Upper lobe of left lung (tissue), 6 donors: Measurements from ENCODE around the gene ILRUN. TPM values are rescaled to one million over a fixed set of nuclear protein-coding genes. Genes with fewer than 3 reads are reported as not detected.
"Not testable (repeated sequence)": the region's sequence is repeated elsewhere in the genome, so short reads cannot be mapped to it uniquely, and the experiment has no call there.

Experiments used
- ATAC-seq, 2 donors: fragments of 200-7000 bp; cut with Tn5 transposase; one replicate each; pipeline ENCODE4 v1.9.1; 2022; ENCODE audit warnings: mild to moderate bottlenecking in 2 of 2, moderate library complexity in 2 of 2; ENCODE audit not compliant: low FRiP score in 2 of 2
- DNase-seq, 2 donors: peaks; one replicate each; pipeline ENCODE4 v3.0.0-alpha.2; 2019 to 2020
- H3K27ac ChIP-seq, 4 donors: fragments of 200-600 bp; sonication (generic); one replicate each; pipeline ENCODE4 v1.5.1; 2016 to 2019
- H3K27me3 ChIP-seq, 4 donors: fragments of 200-600 bp; sonication (generic); one replicate each; pipeline ENCODE4 v1.5.1; 2017 to 2019
- H3K36me3 ChIP-seq, 4 donors: fragments of 200-600 bp; sonication (generic); one replicate each; pipeline ENCODE4 v1.5.1; 2016 to 2019
- H3K4me1 ChIP-seq, 4 donors: fragments of 200-600 bp; sonication (generic); one replicate each; pipeline ENCODE4 v1.5.1; 2018 to 2019
- H3K4me3 ChIP-seq, 4 donors: fragments of 200-600 bp; sonication (generic); one replicate each; pipeline ENCODE4 v1.5.1; 2017 to 2019; ENCODE audit warnings: mild to moderate bottlenecking in 2 of 4, moderate library complexity in 1 of 4
- H3K9me3 ChIP-seq, 4 donors: fragments of 200-600 bp; sonication (generic); one replicate each; pipeline ENCODE4 v1.5.1; 2018 to 2019
- CTCF ChIP-seq, 6 experiments: fragments of 450-650 bp in 4 of 6; fragments of 200-600 bp in 2 of 6; sonication (generic) in 2 of 6; IDR thresholded peaks; one replicate each; pipeline ENCODE4 v1.5.1; 2016 to 2019; ENCODE audit warnings: antibody characterized with exemption in 6 of 6
- EP300 ChIP-seq, 4 donors: sonication (generic); formaldehyde crosslinking; IDR thresholded peaks; one replicate each; pipeline ENCODE4 v1.5.1; 2017; ENCODE audit warnings: antibody characterized with exemption in 4 of 4, control low read depth in 2 of 4
- POLR2A ChIP-seq, 4 donors: fragments of 450-650 bp; IDR thresholded peaks; one replicate each; pipeline ENCODE4 v1.5.1; 2016 to 2017; ENCODE audit warnings: antibody characterized with exemption in 4 of 4, mild to moderate bottlenecking in 2 of 4
- POLR2AphosphoS5 ChIP-seq, 2 donors: sonication (generic); formaldehyde crosslinking; IDR thresholded peaks; one replicate each; pipeline ENCODE4 v1.5.1; 2017; ENCODE audit warnings: antibody characterized with exemption in 2 of 2
- WGBS, 2 donors: methylation state at CpG; one replicate each; pipeline ENCODE4 v1.1.5; 2017 to 2018; 5-methylcytosine and 5-hydroxymethylcytosine counted together
- total RNA-seq, 6 donors: library from RNA; depleted of rRNA in 4 of 6; stranded (reverse); fragments of >200 nt in 4 of 6; gene quantifications; one replicate each; pipeline versions ENCODE4 v1.1.0 to v1.2.1, GENCODE V29; 2016 to 2021
- donor health status: DM: no; HTN: no; CAD: no; lungs with moderate emphysema.
- donor health status: DM: no; HTN: yes; CAD: no; lungs with severe emphysema.

ILRUN gene
- total RNA-seq, 6 donors from 2014 or later = 50.3 to 111 (median 93.6) TPM

GRCh38 chr6:34688956-34689355 lies 7.6 kb downstream of the ILRUN start:
- Histone ChIP-seq H3K27ac (no peak overlapping the region), H3K9me3 (no peaks in the 10 kb centered on the region), H3K4me1 (peaks cover 14 to 40% (median 20%) of the 10 kb centered on the region in 4 donors), H3K36me3 (no peaks in the 10 kb centered on the region), H3K27me3 (no peaks in the 10 kb centered on the region), H3K4me3 (no peak overlapping the region)
- ATAC-seq (no peak), DNase-seq (no peak)
- WGBS, 2 donors = 54 to 58% methylated on average over 5 of the region's 5 CpGs
- TF ChIP-seq POLR2AphosphoS5 (IDR thresholded peaks at IDR 0.05) (no peak), EP300 (IDR thresholded peaks at IDR 0.05) (no peak), CTCF (IDR thresholded peaks at IDR 0.05) (no peak), POLR2A (IDR thresholded peaks at IDR 0.05) (no peak)

- Histone ChIP-seq H3K36me3 (no peaks in the 10 kb centered on the region), H3K9me3 (no peaks in the 10 kb centered on the region), H3K27me3 (no peaks in the 10 kb centered on the region), H3K27ac (no peak overlapping the region), H3K4me1 (peaks cover 17 to 26% (median 20%) of the 10 kb centered on the region in 4 donors), H3K4me3 (no peak overlapping the region)
- ATAC-seq (no peak), DNase-seq (no peak)
- 71 to 87% methylated on average over 2 of the region's 2 CpGs for WGBS, 2 donors
- no peak for TF ChIP-seq POLR2A (IDR thresholded peaks at IDR 0.05)
- no peak for TF ChIP-seq CTCF (IDR thresholded peaks at IDR 0.05)
- no peak for TF ChIP-seq POLR2AphosphoS5 (IDR thresholded peaks at IDR 0.05)
- TF ChIP-seq EP300 (IDR thresholded peaks at IDR 0.05) = no peak
Measured at GRCh38 chr6:34684919-34685318, 11.6 kb downstream of the ILRUN start.

- no peaks in the 10 kb centered on the region for H3K36me3 ChIP-seq
- no peak overlapping the region for H3K27ac ChIP-seq
- H3K4me1 ChIP-seq = peaks cover 21 to 31% (median 24%) of the 10 kb centered on the region in 4 donors
- no peak overlapping the region for H3K4me3 ChIP-seq
- DNase-seq (no peak), ATAC-seq (no peak)
- WGBS, 2 donors = 79 to 84% methylated on average over 2 of the region's 2 CpGs
- H3K27me3 ChIP-seq = no peaks in the 10 kb centered on the region
- no peaks in the 10 kb centered on the region for H3K9me3 ChIP-seq
- no peak for TF ChIP-seq POLR2A (IDR thresholded peaks at IDR 0.05)
- TF ChIP-seq POLR2AphosphoS5 (IDR thresholded peaks at IDR 0.05) = no peak
- TF ChIP-seq CTCF (IDR thresholded peaks at IDR 0.05) = no peak
- TF ChIP-seq EP300 (IDR thresholded peaks at IDR 0.05) = no peak
Measured at GRCh38 chr6:34684364-34684763, 12.2 kb downstream of the ILRUN start.

GRCh38 chr6:34680802-34681515 lies 15.6 kb downstream of the ILRUN start:
- ATAC-seq (peak in 1 of 2 donors; percentile 55), DNase-seq (no peak)
- Histone ChIP-seq H3K27me3 (no peaks in the 10 kb centered on the region), H3K9me3 (no peaks in the 10 kb centered on the region), H3K27ac (peak overlapping the region; percentile 34 to 66 (median 50)), H3K4me3 (no peak overlapping the region), H3K4me1 (peaks cover 23 to 27% (median 25%) of the 10 kb centered on the region in 4 donors), H3K36me3 (no peaks in the 10 kb centered on the region)
- no peak for TF ChIP-seq POLR2AphosphoS5 (IDR thresholded peaks at IDR 0.05)
- no peak for TF ChIP-seq CTCF (IDR thresholded peaks at IDR 0.05)
- TF ChIP-seq EP300 (IDR thresholded peaks at IDR 0.05) = no peak
- no peak for TF ChIP-seq POLR2A (IDR thresholded peaks at IDR 0.05)
- 56 to 58% methylated on average over 3 of the region's 3 CpGs for WGBS, 2 donors

- not testable (repeated sequence) for H3K36me3 ChIP-seq, DNase-seq, ATAC-seq, H3K27me3 ChIP-seq, H3K4me3 ChIP-seq, H3K9me3 ChIP-seq
- WGBS, 2 donors = 76% methylated on average over 7 of the region's 7 CpGs
- Histone ChIP-seq H3K4me1 (peaks cover 23 to 27% (median 25%) of the 10 kb centered on the region in 4 donors), H3K27ac (peak overlapping the region; percentile 16 to 66 (median 50))
Measured at GRCh38 chr6:34680313-34680712, 16.3 kb downstream of the ILRUN start.
